Smooth muscle cell (in vitro differentiated cells): Measurements from ENCODE around the gene MAP4K4. TPM values are rescaled to one million over a fixed set of nuclear protein-coding genes. Genes with fewer than 3 reads are reported as not detected.

ENCODE experiments used
- DNase-seq: peaks from one replicate; lab custom pipeline; 2025; ENCODE audit not compliant: unreplicated experiment; lab: John Stamatoyannopoulos, UW
- H2AFZ ChIP-seq: fragments of 200-600 bp; sonication (generic); 2 replicates; pipeline ENCODE4 v1.6.0; 2016; ENCODE audit warnings: antibody characterized with exemption, low read depth, mild to moderate bottlenecking
- H3F3A ChIP-seq: fragments of 200-600 bp; sonication (generic); 2 replicates; pipeline ENCODE4 v1.6.0; 2017; ENCODE audit warnings: antibody characterized with exemption, low read depth
- H3K27ac ChIP-seq: fragments of 200-600 bp; sonication (generic); 2 replicates; pipeline ENCODE4 v1.5.1; 2016; ENCODE audit warnings: low read depth, mild to moderate bottlenecking
- H3K27me3 ChIP-seq: fragments of 200-600 bp; sonication (generic); 2 replicates; pipeline ENCODE4 v1.6.1; 2016; ENCODE audit warnings: low read depth, mild to moderate bottlenecking
- H3K36me3 ChIP-seq: fragments of 200-600 bp; sonication (generic); 2 replicates; pipeline ENCODE4 v1.5.1; 2016; ENCODE audit warnings: low read depth
- H3K4me1 ChIP-seq: fragments of 200-600 bp; sonication (generic); 2 replicates; pipeline ENCODE4 v1.5.1; 2016; ENCODE audit warnings: low read depth
- H3K4me2 ChIP-seq: fragments of 200-600 bp; sonication (generic); 2 replicates; pipeline ENCODE4 v1.6.0; 2016; ENCODE audit warnings: mild to moderate bottlenecking
- H3K4me3 ChIP-seq: fragments of 200-600 bp; sonication (generic); 2 replicates; pipeline ENCODE4 v1.5.1; 2016; ENCODE audit warnings: mild to moderate bottlenecking
- H3K79me2 ChIP-seq: fragments of 200-600 bp; sonication (generic); 2 replicates; pipeline ENCODE4 v1.6.0; 2016; ENCODE audit warnings: low read depth, mild to moderate bottlenecking
- H3K9ac ChIP-seq: fragments of 200-600 bp; sonication (generic); 2 replicates; pipeline ENCODE4 v1.6.0; 2016; ENCODE audit warnings: low read depth
- H3K9me3 ChIP-seq: fragments of 200-600 bp; sonication (generic); replicated peaks from 2 replicates; pipeline ENCODE4 v1.5.1; 2016; ENCODE audit warnings: low read depth
- H4K20me1 ChIP-seq: fragments of 200-600 bp; sonication (generic); 2 replicates; pipeline ENCODE4 v1.6.0; 2016; ENCODE audit warnings: low read depth
- CTCF ChIP-seq: fragments of 200-600 bp; sonication (generic); IDR thresholded peaks from 2 replicates; pipeline ENCODE4 v1.5.1; 2017; ENCODE audit warnings: borderline replicate concordance, mild to moderate bottlenecking, antibody characterized with exemption; ENCODE audit not compliant: insufficient read depth, poor library complexity, severe bottlenecking
- WGBS: methylation state at CpG from one replicate; pipeline ENCODE4 v1.1.7; 2016; ENCODE audit warnings: low lambda C conversion rate; 5-methylcytosine and 5-hydroxymethylcytosine counted together
- polyA plus RNA-seq: library from polyadenylated mRNA; unstranded; fragments of >200 nt; fragmentation: Nextera tagmentation; extraction: Ambion mirVana; gene quantifications from 2 replicates; pipeline ENCODE4 v1.2.1, GENCODE V29; 2016
- total RNA-seq: library from RNA; depleted of rRNA; stranded (reverse); fragments of >200 nt; gene quantifications from 2 replicates; pipeline ENCODE4 v1.2.3, GENCODE V29; 2014

Gene MAP4K4
- total and polyA plus RNA-seq, 2 experiments from 2014 or later = 68.9 to 107 TPM

- no peak for DNase-seq
These were observed 129.7 kb downstream of the MAP4K4 start for GRCh38 chr2:101827246-101827645.

GRCh38 chr2:101828257-101828656 lies 130.8 kb downstream of the MAP4K4 start:
- Histone ChIP-seq H3K9ac (peak overlapping the region; percentile 66), H3K79me2 (peaks cover 44% of the 10 kb centered on the region), H3K27me3 (no peaks in the 10 kb centered on the region), H3K4me1 (peaks cover 16% of the 10 kb centered on the region), H3K9me3 (no peaks in the 10 kb centered on the region), H3F3A (peaks cover 30% of the 10 kb centered on the region), H4K20me1 (peaks cover 26% of the 10 kb centered on the region), H3K27ac (peak overlapping the region; percentile 95), H2AFZ (no peak overlapping the region), H3K36me3 (no peaks in the 10 kb centered on the region), H3K4me2 (peak overlapping the region; percentile 70), H3K4me3 (no peak overlapping the region)
- 44% methylated on average over 5 of the region's 5 CpGs for WGBS
- TF ChIP-seq CTCF = no peak
- DNase-seq = no peak

More at GRCh38 chr2:101827246-101827645, 129.7 kb downstream of the MAP4K4 start:
- H3K4me2 ChIP-seq = peak overlapping the region; percentile 70
- H3K4me3 ChIP-seq = no peak overlapping the region
- peaks cover 36% of the 10 kb centered on the region for H4K20me1 ChIP-seq
- H3K27me3 ChIP-seq = no peaks in the 10 kb centered on the region
- H3K9ac ChIP-seq = peak overlapping the region; percentile 66
- peaks cover 30% of the 10 kb centered on the region for H3F3A ChIP-seq
- H3K9me3 ChIP-seq = no peaks in the 10 kb centered on the region
- peaks cover 47% of the 10 kb centered on the region for H3K79me2 ChIP-seq
- no peak overlapping the region for H2AFZ ChIP-seq
- peak overlapping the region; percentile 95 for H3K27ac ChIP-seq
- no peak for TF ChIP-seq CTCF
- peaks cover 24% of the 10 kb centered on the region for H3K4me1 ChIP-seq
- WGBS = 34% methylated on average over 2 of the region's 2 CpGs
- H3K36me3 ChIP-seq = no peaks in the 10 kb centered on the region

- Histone ChIP-seq H3K9ac (peak overlapping the region; percentile 66), H3K27me3 (no peaks in the 10 kb centered on the region), H3K4me1 (peaks cover 16% of the 10 kb centered on the region), H3K79me2 (peaks cover 42% of the 10 kb centered on the region), H4K20me1 (peaks cover 22% of the 10 kb centered on the region), H3K36me3 (no peaks in the 10 kb centered on the region), H3F3A (peaks cover 27% of the 10 kb centered on the region), H3K4me2 (peak overlapping the region; percentile 70), H3K27ac (peak overlapping the region; percentile 95), H3K9me3 (no peaks in the 10 kb centered on the region), H2AFZ (no peak overlapping the region), H3K4me3 (no peak overlapping the region)
- no peak for TF ChIP-seq CTCF
- WGBS = 43% methylated on average over 7 of the region's 7 CpGs
- no peak for DNase-seq
These were observed 131.3 kb downstream of the MAP4K4 start for GRCh38 chr2:101828673-101829334.

GRCh38 chr2:101829429-101829828 lies 131.9 kb downstream of the MAP4K4 start:
- no peak overlapping the region for H3K4me2 ChIP-seq
- no peak for TF ChIP-seq CTCF
- 95% methylated on average over 3 of the region's 3 CpGs for WGBS
- peaks cover 39% of the 10 kb centered on the region for H3K79me2 ChIP-seq
- peak overlapping the region; percentile 95 for H3K27ac ChIP-seq
- H3K9ac ChIP-seq = peak overlapping the region; percentile 45
- H3K36me3 ChIP-seq = peaks cover 3% of the 10 kb centered on the region
- no peak overlapping the region for H3K4me3 ChIP-seq
- H3F3A ChIP-seq = peaks cover 27% of the 10 kb centered on the region
- H4K20me1 ChIP-seq = peaks cover 22% of the 10 kb centered on the region
- no peaks in the 10 kb centered on the region for H3K9me3 ChIP-seq
- H3K27me3 ChIP-seq = no peaks in the 10 kb centered on the region
- no peak for DNase-seq
- H2AFZ ChIP-seq = no peak overlapping the region
- H3K4me1 ChIP-seq = peaks cover 16% of the 10 kb centered on the region
